ENCODE data around the gene LRFN3.
"Not testable (repeated sequence)": the region's sequence is repeated elsewhere in the genome, so short reads cannot be mapped to it uniquely, and the experiment has no call there.

Gene LRFN3

GRCh38 chr19:35975608-35976214 is 39.5 kb downstream of the LRFN3 start:
- DNase-seq (ENCODE audit: low read depth in 2 of 2): no peak

- no peak for DNase-seq (ENCODE audit: low read depth in 2 of 2)
Measured at GRCh38 chr19:35977446-35978222, 41.5 kb downstream of the LRFN3 start.

GRCh38 chr19:35978271-35978670 is 42.1 kb downstream of the LRFN3 start:
- no peak for DNase-seq (ENCODE audit: low read depth in 2 of 2)

DNA sequence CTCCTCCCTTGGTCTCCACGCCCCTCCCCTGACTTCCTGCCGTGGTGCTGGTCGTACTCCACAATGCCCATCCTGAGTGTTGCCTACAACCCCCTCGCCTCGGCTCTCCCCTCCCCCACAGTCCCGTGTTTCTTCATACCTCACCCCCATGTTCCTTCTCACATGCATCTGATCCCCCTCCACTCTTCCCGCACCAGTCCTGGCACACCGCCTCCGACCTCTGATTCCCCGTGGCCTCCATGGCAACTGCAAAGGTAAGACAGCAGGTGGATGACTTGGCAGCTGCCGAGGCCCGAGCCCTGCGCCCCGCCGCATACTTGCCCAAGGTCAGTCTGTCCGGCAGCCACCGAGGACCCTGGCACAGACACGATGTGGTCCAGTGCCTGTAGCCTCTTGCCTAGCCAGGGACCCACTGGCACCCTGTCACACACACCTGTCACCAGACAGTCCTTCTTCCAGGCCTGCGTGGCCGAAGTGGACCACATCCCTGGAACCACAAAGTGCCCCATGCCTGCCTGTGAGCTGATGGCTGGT is 42.7 kb downstream of the LRFN3 start:
- DNase-seq (ENCODE audit: low read depth in 2 of 2): no peak

DNA sequence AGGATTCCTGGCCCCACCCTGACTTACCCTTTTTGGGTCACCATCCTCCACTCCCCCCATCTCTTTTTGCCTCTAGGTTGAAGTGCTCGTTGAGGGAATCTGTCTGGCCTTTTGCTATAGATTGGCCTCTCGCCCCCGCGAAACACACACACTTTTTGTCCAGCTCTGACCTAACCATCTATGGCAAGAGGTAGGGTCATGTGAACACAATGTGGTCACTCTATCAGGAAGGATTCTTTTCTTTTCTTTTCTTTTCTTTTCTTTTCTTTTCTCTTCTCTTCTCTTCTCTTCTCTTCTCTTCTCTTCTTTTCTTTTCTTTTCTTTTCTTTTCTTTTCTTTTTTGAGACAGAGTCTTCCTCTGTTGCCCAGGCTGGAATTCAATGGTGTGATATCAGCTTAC is 44.8 kb downstream of the LRFN3 start:
- not testable (repeated sequence) for DNase-seq (ENCODE audit: low read depth in 2 of 2)

GRCh38 chr19:35983177-35983576 is 47.0 kb downstream of the LRFN3 start:
- DNase-seq (ENCODE audit: low read depth in 2 of 2): no peak

GRCh38 chr19:35986111-35986510 is 49.9 kb downstream of the LRFN3 start:
- DNase-seq (ENCODE audit: low read depth in 2 of 2): no peak

GRCh38 chr19:35986664-35987570 is 50.7 kb downstream of the LRFN3 start:
- DNase-seq (ENCODE audit: low read depth in 2 of 2): no peak

DNA sequence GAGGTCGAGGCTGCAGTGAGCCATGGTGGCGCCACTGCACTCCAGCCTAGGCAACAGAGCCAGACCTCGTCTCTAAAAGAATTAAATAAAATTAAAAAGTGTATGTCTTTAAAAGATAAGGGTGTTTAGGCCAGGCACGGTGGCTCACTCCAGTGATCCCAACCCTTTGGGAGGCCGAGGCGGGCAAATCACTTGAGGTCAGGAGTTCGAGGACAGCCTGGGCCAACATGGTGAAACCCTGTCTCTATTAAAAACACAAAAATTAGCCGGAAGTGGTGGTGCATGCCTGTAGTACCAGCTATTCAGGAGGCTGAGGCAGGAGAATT is 51.4 kb downstream of the LRFN3 start:
- no peak for DNase-seq (ENCODE audit: low read depth in 2 of 2)

DNA sequence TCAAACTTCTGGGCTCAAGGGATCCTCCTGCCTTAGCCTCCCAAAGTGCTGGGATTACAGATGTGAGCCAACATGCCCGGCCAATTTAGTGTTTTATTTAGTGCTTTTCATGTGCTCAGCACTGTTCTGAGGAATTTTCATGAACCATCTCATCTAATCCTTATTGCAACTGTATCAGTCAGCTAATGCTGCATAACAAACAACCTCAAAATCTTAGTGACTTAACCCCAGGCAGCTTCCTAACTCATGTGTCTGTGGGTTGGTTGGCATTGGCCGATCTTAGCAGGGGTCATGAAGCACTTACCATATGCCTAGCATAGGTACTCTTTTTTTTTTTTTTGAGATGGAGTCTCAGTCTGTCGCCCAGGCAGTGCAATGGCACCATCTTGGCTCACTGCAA is 52.6 kb downstream of the LRFN3 start:
- DNase-seq (ENCODE audit: low read depth in 2 of 2): no peak

GRCh38 chr19:35990156-35990555 is 54.0 kb downstream of the LRFN3 start:
- DNase-seq (ENCODE audit: low read depth in 2 of 2): no peak

GRCh38 chr19:35990771-35991730 is 54.9 kb downstream of the LRFN3 start:
- DNase-seq (ENCODE audit: low read depth in 2 of 2): no peak

DNA sequence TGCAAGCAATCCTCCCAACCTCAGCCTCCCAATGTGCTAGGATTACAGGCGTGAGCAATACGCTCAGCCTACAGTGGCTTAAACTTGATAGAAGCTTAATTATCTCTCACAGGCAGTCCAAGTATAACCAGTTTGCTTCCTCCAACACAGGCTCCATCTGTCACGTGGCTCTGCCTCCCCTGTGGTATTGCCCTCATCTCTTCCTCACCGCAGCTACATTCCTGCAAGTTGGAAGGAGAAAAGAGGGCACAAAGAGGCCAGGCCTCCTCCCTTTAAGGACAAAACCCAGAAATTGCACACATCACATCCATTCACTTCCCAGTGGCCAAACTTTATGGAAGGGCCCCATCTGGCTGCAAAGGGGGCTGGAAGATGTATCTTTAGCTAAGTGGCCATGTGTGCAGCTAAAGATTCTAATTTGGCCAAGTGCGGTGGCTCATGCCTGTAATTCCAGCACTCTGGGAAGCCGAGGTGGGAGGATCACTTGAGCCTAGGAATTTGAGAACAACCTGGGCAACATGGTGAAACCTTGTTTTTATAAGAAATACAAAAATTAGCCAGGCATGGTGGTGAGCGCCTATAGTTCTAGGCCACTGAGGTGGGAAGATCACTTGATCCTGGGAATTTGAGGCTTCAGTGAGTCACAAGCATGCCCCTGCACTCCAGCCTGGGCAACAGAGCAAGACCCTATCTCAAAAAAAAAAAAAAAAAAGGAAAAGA is 55.7 kb downstream of the LRFN3 start:
- DNase-seq (ENCODE audit: low read depth in 2 of 2): no peak

- DNase-seq (ENCODE audit: low read depth in 2 of 2): no peak
Measured at GRCh38 chr19:35992907-35993765, 57.0 kb downstream of the LRFN3 start.

- no peak for DNase-seq (ENCODE audit: low read depth in 2 of 2)
Measured at GRCh38 chr19:35993923-35994598, 57.9 kb downstream of the LRFN3 start.
